ENCODE results near the gene RHBDL2. TPM values are rescaled to one million over a fixed set of nuclear protein-coding genes. Genes with fewer than 3 reads are reported as not detected.

The RHBDL2 gene
- total and polyA plus RNA-seq, 2 of the 13 experiments (the other 11 are each of a cell fraction or from before 2014, with no cell fraction given): 3.3 to 5.4 TPM

DNA sequence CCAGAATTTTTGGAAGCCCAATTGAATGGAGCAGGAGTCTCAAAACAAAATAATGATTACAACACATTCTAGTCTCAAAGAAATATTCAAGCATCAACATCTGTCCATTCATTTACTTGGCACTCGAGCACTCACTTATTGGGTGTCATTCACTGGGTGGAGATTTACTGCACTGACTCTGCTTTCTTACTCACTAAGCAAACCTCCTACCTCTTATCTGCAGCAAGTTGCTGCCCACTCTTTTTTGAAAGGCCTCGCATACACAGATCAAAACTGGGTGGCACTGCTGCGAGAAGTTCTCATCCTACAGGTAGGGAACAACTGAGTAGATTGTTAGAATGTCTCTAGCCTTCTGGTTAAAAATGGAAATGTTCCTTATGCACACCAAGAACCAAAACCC, 18.0 kb downstream of the RHBDL2 start:
- Histone ChIP-seq H3K27me3 (ENCODE audit: control insufficient read depth in 1 of 2, insufficient read depth in 2 of 2, low read length in 2 of 2) (no peaks in the 10 kb centered on the region), H4K20me1 (ENCODE audit: insufficient read depth, low read length) (no peaks in the 10 kb centered on the region), H3K4me3 (replicated peaks in 1 of 3; ENCODE audit: insufficient read depth in 1 of 3, low read depth in 2 of 3, low read length in 3 of 3) (no peak overlapping the region), H3K27ac (ENCODE audit: extremely low read length, insufficient read depth, low read length) (peak overlapping the region; percentile 15), H3K4me1 (ENCODE audit: insufficient read depth, low read length) (peaks cover 13% of the 10 kb centered on the region), H2AFZ (ENCODE audit: low read length) (no peak overlapping the region), H3K4me2 (ENCODE audit: low read depth, low read length) (0 out of 2 replicates have a peak overlapping the region, but pooled peaks have one; percentile 7), H3K36me3 (replicated peaks in 1 of 2; ENCODE audit: control insufficient read depth in 1 of 2, insufficient read depth in 2 of 2, low read length in 2 of 2) (peaks cover 0 to 1% of the 10 kb centered on the region in 2 experiments; a peak in 1 of 5 replicates), H3K9me3 (ENCODE audit: low read length) (no peaks in the 10 kb centered on the region), H3K79me2 (ENCODE audit: insufficient read depth, low read length) (no peaks in the 10 kb centered on the region), H3K9ac (ENCODE audit: insufficient read depth, low read depth, low read length) (no peak overlapping the region)
- in situ Hi-C loops (cut with HindIII; ENCODE audit: extremely low pct_ligation_motif_present, low pct_unique_long_range_greater_than_20kb): no loop called here
- FAIRE-seq (no peak), ATAC-seq (no peak; the same call in 2 of the 3 replicates), DNase-seq (ENCODE audit: low spot score) (no peak)
- no TSS peak for BruUV-seq (replicated peaks)
- CTCF ChIA-PET (ENCODE audit: low intra/inter-chr PET ratio, low total read pairs): no interaction called here
- TF ChIP-seq ATRX (CRISPR knock-in tag; IDR thresholded peaks at IDR 0.05; ENCODE audit: borderline replicate concordance): no peak
- TF ChIP-seq TFE3 (CRISPR knock-in tag; IDR thresholded peaks at IDR 0.05): no peak
- TF ChIP-seq, protein P1, sequence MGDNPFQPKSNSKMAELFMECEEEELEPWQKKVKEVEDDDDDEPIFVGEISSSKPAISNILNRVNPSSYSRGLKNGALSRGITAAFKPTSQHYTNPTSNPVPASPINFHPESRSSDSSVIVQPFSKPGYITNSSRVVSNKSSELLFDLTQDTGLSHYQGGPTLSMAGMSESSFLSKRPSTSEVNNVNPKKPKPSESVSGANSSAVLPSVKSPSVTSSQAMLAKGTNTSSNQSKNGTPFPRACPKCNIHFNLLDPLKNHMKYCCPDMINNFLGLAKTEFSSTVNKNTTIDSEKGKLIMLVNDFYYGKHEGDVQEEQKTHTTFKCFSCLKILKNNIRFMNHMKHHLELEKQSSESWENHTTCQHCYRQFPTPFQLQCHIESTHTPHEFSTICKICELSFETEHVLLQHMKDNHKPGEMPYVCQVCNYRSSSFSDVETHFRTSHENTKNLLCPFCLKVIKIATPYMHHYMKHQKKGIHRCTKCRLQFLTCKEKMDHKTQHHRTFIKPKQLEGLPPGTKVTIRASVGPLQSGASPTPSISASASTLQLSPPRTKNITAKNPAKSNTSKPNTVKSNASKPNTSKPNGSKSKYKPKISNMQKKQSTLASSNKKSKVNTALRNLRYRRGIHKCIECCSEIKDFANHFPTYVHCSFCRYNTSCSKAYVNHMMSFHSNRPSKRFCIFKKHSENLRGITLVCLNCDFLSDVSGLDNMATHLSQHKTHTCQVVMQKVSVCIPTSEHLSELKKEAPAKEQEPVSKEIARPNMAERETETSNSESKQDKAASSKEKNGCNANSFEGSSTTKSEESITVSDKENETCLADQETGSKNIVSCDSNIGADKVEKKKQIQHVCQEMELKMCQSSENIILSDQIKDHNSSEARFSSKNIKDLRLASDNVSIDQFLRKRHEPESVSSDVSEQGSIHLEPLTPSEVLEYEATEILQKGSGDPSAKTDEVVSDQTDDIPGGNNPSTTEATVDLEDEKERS (CRISPR knock-in tag; IDR thresholded peaks at IDR 0.05): no peak
- no peak for TF ChIP-seq CENPX (CRISPR knock-in tag; IDR thresholded peaks at IDR 0.05)
- no peak for TF ChIP-seq DZIP1 (CRISPR knock-in tag; IDR thresholded peaks at IDR 0.05)
- TF ChIP-seq FOXJ3 (CRISPR knock-in tag; IDR thresholded peaks at IDR 0.05; ENCODE audit: borderline replicate concordance): peak; percentile 37; the same call in 1 of the 2 replicates
- POLR2A ChIA-PET: no interaction called here
- intact Hi-C loops (cut with micrococcal nuclease; ENCODE audit: unreplicated experiment): no loop called here
- WGBS (ENCODE audit: low lambda C conversion rate): 75% methylated on average over 3 of the region's 3 CpGs
